Measurements from ENCODE around the gene RALGAPA1.
A peak's percentile ranks its signal among the peaks of the same experiment; 100 is the strongest.
"Not testable (repeated sequence)": the region's sequence is repeated elsewhere in the genome, so short reads cannot be mapped to it uniquely, and the experiment has no call there.

RALGAPA1 gene

GRCh38 chr14:35695647-35696046 is 113.4 kb downstream of the RALGAPA1 start:
- no peak for TF ChIP-seq CTCF (IDR thresholded peaks at IDR 0.05; ENCODE audit: low read depth, low read length)
- H3K36me3 ChIP-seq: no peaks in the 10 kb centered on the region
- H3K27me3 ChIP-seq (ENCODE audit: insufficient read depth, low read depth, severe bottlenecking): no peaks in the 10 kb centered on the region
- no peak overlapping the region for H3K27ac ChIP-seq
- H3K4me3 ChIP-seq (ENCODE audit: low read depth, low read length): no peak overlapping the region
- H3K9me3 ChIP-seq (ENCODE audit: severe bottlenecking): no peaks in the 10 kb centered on the region
- no peak for DNase-seq

DNA sequence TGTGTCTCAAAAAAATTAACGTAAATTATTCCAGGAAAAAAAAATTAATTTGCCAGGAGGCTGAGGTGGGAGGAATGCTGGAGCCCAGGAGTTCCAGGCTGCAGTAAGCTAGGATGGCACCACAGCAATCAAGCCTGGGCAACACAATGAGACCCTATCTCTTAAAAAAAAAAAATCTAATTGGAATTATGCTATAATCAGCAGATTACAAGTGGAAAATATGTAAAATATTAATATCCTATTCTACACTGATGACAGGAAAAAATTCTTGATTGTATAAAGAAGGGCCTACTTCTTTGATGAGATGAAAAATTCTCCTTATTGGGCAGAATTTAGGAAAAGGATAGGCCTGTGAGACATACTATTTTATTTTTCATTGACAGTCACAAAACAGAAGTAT is 114.0 kb downstream of the RALGAPA1 start:
- Histone ChIP-seq H3K27ac (no peak overlapping the region), H3K36me3 (no peaks in the 10 kb centered on the region), H3K9me3 (ENCODE audit: severe bottlenecking) (no peaks in the 10 kb centered on the region), H3K4me3 (ENCODE audit: low read depth, low read length) (no peak overlapping the region), H3K27me3 (ENCODE audit: insufficient read depth, low read depth, severe bottlenecking) (no peaks in the 10 kb centered on the region)
- no peak for TF ChIP-seq CTCF (IDR thresholded peaks at IDR 0.05; ENCODE audit: low read depth, low read length)
- no peak for DNase-seq

GRCh38 chr14:35689000-35689460 is 120.1 kb downstream of the RALGAPA1 start:
- Histone ChIP-seq H3K9me3 (ENCODE audit: severe bottlenecking) (no peaks in the 10 kb centered on the region), H3K27ac (no peak overlapping the region)
- no peak for DNase-seq

GRCh38 chr14:35688126-35688826 is 120.8 kb downstream of the RALGAPA1 start:
- no peaks in the 10 kb centered on the region for H3K27me3 ChIP-seq (ENCODE audit: insufficient read depth, low read depth, severe bottlenecking)
- TF ChIP-seq CTCF (IDR thresholded peaks at IDR 0.05; ENCODE audit: low read depth, low read length): no peak
- no peak overlapping the region for H3K4me3 ChIP-seq (ENCODE audit: low read depth, low read length)
- no peak overlapping the region for H3K27ac ChIP-seq
- no peak for DNase-seq
- H3K9me3 ChIP-seq (ENCODE audit: severe bottlenecking): no peaks in the 10 kb centered on the region
- H3K36me3 ChIP-seq: no peaks in the 10 kb centered on the region; the same call in none of the 2 replicates

More at GRCh38 chr14:35689000-35689460, 120.1 kb downstream of the RALGAPA1 start:
- Histone ChIP-seq H3K4me3 (ENCODE audit: low read depth, low read length) (no peak overlapping the region), H3K27me3 (ENCODE audit: insufficient read depth, low read depth, severe bottlenecking) (no peaks in the 10 kb centered on the region), H3K36me3 (no peaks in the 10 kb centered on the region; the same call in none of the 2 replicates)
- TF ChIP-seq CTCF (IDR thresholded peaks at IDR 0.05; ENCODE audit: low read depth, low read length): no peak

- peak overlapping the region; percentile 37 for H3K27ac ChIP-seq
- no peaks in the 10 kb centered on the region for H3K27me3 ChIP-seq (ENCODE audit: insufficient read depth, low read depth, severe bottlenecking)
- no peak overlapping the region for H3K4me3 ChIP-seq (ENCODE audit: low read depth, low read length)
- peak; percentile 48 for DNase-seq
- peaks cover 1% of the 10 kb centered on the region for H3K36me3 ChIP-seq
- TF ChIP-seq CTCF (IDR thresholded peaks at IDR 0.05; ENCODE audit: low read depth, low read length): peak; percentile 59
- no peaks in the 10 kb centered on the region for H3K9me3 ChIP-seq (ENCODE audit: severe bottlenecking)
Observed at GRCh38 chr14:35687335-35687939, 121.7 kb downstream of the RALGAPA1 start.

DNA sequence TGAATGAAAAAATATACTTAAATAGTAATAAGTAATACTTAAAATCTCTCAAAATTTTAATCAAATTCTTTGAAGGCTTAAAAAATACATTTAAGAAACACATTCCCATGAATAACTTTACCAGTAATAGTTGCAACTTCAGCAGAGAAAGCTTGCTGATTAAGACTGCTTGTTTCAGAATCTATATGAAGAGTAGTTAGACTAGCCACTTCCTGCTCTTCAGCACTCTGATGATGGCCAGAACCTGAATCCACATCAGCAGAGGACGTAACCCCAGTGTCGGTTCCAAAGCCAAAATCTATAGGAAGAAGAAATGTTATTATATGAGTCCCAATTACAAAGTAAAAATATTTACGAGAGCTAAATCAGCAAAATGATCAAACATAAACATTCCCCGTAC is 125.4 kb downstream of the RALGAPA1 start:
- DNase-seq; H3K9me3 ChIP-seq (ENCODE audit: severe bottlenecking); H3K4me3 ChIP-seq (ENCODE audit: low read depth, low read length); H3K27me3 ChIP-seq (ENCODE audit: insufficient read depth, low read depth, severe bottlenecking); H3K27ac ChIP-seq; H3K36me3 ChIP-seq: not testable (repeated sequence)

All from WERI-Rb-1 (cell line).